Middle frontal gyrus (tissue), 1 donor: ENCODE results near the gene ACKR1.

Experiments
- DNase-seq: peaks from one replicate; pipeline ENCODE4 v3.0.0-alpha.2; 2015; ENCODE audit warnings: low spot score; ENCODE audit errors: extremely low spot score

Gene ACKR1

GRCh38 chr1:159222075-159222865 lies 17.6 kb downstream of the ACKR1 start:
- no peak for DNase-seq

GRCh38 chr1:159223004-159223403 lies 18.3 kb downstream of the ACKR1 start:
- no peak for DNase-seq

GRCh38 chr1:159228554-159228953 lies 23.9 kb downstream of the ACKR1 start:
- no peak for DNase-seq

GRCh38 chr1:159229260-159229885 lies 24.7 kb downstream of the ACKR1 start:
- DNase-seq, result no peak

GRCh38 chr1:159229896-159230295 lies 25.2 kb downstream of the ACKR1 start:
- DNase-seq, result no peak

- no peak for DNase-seq
Measured at GRCh38 chr1:159239551-159240220, 35.0 kb downstream of the ACKR1 start.

GRCh38 chr1:159247266-159247665 lies 42.6 kb downstream of the ACKR1 start:
- no peak for DNase-seq

- no peak for DNase-seq
Measured at GRCh38 chr1:159248311-159248710, 43.6 kb downstream of the ACKR1 start.

GRCh38 chr1:159250638-159251216 lies 46.1 kb downstream of the ACKR1 start:
- no peak for DNase-seq
